Activated CD4-positive, alpha-beta T cell treated with anti-CD3 and anti-CD28 coated beads, Interleukin-2, amount 50 U/mL, for 48 hours (primary cell): ENCODE measurements around the gene PGBD5.
"Not testable (repeated sequence)": the region's sequence is repeated elsewhere in the genome, so short reads cannot be mapped to it uniquely, and the experiment has no call there.

ENCODE experiments used
- DNase-seq, 2 experiments: peaks; one replicate each; pipeline ENCODE4 v3.0.0-alpha.2; 2020

PGBD5 gene, protein sequence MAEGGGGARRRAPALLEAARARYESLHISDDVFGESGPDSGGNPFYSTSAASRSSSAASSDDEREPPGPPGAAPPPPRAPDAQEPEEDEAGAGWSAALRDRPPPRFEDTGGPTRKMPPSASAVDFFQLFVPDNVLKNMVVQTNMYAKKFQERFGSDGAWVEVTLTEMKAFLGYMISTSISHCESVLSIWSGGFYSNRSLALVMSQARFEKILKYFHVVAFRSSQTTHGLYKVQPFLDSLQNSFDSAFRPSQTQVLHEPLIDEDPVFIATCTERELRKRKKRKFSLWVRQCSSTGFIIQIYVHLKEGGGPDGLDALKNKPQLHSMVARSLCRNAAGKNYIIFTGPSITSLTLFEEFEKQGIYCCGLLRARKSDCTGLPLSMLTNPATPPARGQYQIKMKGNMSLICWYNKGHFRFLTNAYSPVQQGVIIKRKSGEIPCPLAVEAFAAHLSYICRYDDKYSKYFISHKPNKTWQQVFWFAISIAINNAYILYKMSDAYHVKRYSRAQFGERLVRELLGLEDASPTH

DNA sequence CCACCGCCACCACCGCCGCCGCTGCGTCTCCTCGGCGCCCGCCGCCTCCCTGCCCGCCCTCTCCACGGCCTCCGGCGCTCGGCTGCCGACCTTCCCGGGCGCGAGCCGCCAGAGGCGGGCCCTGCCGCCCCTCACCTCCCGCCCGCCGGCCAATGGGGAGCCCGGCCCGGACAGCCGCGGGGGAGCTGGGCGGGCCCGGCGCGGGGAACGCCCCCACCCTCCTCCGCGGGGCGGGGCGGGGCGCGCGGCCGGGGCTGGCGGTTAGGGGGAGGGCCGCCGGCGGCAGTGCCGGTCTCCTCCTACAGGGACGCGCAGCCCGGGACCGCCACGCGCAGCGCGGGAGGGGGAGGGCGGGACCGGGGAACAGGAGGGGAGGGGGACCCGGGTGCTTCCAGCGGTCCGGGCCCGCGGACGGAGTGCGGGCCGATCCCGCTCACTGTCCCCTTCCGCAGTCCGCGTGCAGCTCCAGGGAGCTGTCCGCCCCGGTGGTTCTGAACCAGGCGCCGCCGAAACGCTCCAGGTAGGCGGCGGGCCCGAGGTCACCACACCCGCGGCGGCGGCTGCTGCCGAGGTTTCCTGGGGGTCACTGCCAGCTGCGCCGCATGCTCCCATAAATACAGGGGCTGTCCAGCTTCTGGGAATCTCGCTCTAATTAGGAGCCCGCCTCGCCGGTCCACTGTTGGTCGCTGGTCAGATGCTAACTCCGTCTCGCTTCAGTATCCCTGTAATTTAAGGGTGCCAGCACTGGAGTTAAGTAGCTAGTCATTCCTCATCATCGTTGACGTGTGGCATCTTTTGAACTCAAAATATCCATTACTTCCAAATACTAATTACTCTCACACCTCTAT lies at the start of gene PGBD5:
PGBD5 (minus strand) TSS at position 87 of the 848 bp plus-strand sequence. CDS start 404 bp downstream, outside the sequence.
- peak; percentile 65 to 71 for DNase-seq

DNA sequence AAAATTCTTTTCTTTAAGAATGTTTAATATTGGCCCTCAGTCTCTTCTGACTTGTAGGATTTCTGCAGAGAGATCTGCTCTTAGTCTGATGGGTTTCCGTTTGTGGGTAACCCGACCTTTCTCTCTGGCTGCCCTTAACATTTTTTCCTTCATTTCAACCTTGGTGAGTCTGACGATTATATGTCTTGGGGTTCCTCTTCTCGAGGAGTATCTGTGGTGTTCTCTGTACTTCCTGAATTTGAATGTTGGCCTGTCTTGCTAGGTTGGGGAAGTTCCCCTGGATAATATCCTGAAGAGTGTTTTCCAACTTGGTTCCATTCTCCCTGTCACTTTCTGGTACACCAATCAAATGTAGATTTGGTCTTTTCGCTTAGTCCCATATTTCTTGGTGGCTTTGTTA lies 48.8 kb upstream of the PGBD5 start:
- DNase-seq: not testable (repeated sequence)

DNA sequence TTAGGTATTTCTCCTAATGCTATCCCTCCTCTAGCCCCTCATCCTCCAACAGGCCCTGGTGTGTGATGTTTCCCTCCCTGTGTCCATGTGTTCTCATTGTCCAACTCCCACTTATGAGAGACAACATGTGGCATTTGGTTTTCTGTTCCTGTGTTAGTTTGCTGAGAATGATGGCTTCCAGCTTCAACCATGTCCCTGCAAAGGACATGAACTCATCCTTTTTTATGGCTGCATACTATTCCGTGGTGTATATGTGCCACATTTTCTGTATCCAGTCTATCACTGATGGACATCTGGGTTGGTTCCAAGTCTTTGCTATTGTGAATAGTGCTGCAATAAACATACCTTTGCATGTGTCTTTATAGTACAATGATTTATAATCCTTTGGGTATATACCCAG lies 44.6 kb upstream of the PGBD5 start:
- DNase-seq: not testable (repeated sequence)

DNA sequence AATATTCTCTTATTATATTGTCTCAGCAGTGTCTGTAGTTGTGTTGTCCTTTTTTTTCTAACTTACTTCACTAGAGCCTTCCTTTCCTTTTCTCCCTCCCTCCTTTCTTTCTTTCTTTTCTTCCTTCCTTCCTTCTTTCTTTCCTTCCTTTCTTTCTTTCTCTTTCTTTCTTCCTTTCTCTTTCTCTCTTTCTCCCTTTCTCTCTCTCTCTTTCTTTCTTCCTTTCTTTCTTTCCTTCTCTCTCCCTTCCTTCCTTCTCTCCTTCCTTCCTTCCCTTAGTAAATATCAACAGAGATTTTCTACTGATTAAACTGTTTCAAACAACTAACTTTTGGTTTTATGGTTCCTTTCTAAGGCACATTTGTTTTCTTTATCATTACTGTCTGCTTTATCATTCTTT lies 43.1 kb upstream of the PGBD5 start:
- DNase-seq: no peak

DNA sequence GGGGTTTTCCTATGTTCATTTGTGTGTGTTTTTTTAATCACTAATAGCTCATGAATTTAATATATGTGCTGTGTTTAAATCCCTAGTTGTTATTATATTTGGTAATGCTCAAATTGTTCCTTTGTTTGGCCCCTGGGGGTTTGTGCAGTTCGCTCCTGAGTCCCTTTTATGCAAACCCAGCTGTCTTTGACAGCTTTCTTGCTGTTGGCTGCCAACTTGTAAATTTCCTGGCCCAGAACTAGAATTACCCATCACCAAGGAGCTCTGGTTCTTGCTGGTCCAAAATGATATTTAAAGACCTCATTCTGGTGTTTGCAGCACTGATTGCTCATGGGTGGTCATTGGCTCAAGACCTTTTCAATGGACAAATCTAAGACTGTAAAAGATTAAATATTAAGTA lies 39.6 kb upstream of the PGBD5 start:
- no peak for DNase-seq

DNA sequence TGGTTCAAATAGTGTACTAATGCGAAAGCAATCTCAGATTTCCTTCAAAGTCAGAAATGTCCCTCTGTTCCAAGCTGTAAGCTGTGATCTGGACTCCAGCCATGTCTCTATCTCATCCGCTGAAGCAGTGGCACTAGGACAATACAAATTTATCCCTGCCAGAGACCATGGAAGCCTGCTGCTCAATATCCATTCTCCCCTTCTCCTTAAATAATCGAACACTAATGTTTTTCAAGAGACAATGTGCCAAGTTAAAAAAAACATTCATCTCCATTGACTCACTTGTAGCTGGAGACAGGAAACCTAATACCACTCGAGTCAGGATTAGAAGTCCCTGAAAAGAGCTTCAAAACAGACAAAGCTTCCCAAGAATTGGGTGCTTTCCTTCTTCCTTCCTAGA lies 38.5 kb upstream of the PGBD5 start:
- no peak for DNase-seq

DNA sequence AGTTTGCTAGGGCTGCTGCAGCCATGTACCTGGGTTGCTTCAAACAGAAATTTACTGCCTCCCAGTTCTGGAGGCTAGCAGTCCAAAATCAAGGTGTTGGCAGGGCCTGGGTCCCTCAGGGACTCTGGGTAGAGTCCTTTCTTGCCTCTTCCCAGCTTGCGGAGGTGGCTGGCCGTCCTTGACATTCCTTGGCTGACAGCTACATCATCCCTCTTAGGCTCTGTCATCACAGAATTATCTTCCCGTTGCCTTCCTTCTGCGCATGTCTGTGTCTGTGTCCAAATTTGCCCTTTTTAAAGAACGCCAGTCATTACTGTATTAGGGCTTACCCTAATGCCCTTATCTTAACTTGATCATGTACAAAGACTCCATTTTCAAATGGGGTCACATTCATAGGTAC lies 37.6 kb upstream of the PGBD5 start:
- no peak for DNase-seq

DNA sequence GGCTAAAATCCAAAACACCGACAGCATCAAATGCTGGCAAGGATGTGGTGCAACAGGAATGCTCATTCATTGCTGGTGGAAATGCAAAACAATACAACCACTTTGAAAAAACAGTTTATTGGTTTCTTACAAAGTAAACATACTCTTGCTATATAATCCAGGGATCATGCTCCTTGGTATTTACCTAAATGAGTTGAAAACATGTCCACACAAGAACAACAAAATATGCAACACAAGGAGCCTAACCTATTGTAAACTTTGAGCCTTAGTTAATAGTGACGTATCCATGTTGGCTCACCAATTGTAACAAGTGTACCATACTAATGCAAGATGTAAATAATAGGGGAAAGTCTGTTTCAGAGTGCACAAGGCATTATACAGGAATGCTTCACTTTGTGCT lies 37.2 kb upstream of the PGBD5 start:
- no peak for DNase-seq

DNA sequence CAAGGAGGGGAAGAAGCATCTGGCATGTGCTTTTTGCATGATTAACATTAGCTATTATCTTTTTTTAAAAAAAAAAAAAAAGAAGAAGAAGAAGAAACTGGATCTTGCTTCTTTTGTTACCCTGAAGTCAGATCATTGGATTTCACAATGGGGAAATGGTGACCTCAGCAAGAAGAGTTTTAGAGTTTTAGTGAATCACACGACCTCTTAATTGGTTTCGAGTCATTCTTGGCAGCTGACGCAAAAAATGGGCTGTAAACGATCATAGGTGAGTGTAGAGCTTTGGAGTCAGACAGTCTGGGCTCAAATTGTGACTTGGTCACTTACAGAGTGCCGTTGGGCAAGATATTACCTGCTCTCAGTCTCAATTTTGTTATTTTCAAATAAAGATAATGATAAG lies 33.3 kb upstream of the PGBD5 start:
- DNase-seq: no peak

DNA sequence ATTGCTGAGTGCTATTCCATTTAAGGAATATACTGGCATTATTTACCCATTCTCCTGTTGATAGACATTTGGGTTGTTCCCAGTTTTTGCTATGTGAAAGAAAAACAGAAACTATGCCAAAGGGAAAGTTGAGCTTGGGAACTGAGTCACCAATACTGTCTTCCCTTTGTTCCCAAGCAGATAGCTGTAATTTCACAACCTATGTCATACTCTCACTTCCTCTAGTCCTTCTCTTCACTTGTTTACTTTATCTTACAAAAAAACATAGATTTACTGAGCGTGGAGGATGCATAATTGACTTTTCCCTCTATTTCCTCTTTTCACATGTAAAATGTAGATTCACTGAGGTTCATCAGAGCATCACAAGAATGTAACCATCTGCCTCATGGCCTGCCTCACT lies 32.4 kb upstream of the PGBD5 start:
- no peak for DNase-seq

DNA sequence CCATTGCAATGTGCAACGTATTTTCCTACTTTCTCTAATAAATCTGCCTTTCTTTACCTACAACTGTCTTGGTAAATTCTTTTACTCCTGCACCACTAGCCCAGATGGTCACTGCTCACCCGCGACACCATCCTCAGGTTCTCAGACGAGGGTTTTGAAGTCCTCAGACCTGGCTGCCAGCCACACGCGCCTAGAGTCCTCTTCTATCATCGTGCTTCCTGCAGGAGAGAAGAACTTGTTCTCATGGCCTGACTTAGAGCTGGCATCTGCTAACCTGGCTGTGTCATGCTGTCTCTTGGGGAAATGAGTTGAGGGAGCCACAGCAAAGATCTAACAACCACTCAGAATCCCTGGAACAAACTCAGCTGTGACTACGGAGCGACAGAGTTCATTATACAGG lies 30.3 kb upstream of the PGBD5 start:
- DNase-seq: no peak

DNA sequence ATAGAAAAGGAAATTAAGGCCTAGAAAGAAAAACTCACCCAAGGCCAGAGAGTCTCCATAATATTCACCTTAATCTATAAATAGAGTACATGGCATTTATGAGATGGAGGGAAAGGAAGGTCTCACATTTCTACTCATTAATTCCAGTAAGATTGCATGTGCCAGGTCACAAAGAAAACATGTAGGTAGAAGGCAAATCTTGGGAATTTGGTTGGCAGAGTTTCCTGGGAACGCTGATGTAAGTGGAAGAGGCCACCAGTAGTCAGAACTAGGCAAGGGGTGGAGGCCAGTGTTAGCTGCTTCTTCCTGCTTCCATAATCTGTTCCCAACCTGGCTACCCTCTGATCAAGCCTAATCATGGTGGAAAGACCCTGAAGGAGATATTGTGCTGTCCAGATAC lies 29.2 kb upstream of the PGBD5 start:
- DNase-seq: no peak

DNA sequence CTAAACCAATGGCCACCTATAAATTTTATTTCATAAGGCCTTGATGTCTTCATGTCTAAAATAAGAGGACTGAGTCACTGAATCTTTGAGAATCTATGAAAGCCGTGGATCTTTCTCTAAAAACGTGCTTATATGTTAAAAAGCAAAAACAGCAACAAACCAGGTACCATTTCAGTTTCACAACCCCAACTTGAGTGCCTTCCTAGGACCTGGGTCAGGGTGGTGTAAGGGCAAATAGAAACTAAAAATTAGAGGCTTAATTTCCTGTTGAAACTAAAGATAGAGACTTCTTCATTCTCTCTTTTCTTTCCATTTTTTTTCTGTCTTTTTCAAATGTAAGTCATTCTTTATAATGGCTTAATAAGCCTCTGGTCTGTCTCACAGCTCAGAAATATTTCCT lies 27.2 kb upstream of the PGBD5 start:
- DNase-seq: no peak

DNA sequence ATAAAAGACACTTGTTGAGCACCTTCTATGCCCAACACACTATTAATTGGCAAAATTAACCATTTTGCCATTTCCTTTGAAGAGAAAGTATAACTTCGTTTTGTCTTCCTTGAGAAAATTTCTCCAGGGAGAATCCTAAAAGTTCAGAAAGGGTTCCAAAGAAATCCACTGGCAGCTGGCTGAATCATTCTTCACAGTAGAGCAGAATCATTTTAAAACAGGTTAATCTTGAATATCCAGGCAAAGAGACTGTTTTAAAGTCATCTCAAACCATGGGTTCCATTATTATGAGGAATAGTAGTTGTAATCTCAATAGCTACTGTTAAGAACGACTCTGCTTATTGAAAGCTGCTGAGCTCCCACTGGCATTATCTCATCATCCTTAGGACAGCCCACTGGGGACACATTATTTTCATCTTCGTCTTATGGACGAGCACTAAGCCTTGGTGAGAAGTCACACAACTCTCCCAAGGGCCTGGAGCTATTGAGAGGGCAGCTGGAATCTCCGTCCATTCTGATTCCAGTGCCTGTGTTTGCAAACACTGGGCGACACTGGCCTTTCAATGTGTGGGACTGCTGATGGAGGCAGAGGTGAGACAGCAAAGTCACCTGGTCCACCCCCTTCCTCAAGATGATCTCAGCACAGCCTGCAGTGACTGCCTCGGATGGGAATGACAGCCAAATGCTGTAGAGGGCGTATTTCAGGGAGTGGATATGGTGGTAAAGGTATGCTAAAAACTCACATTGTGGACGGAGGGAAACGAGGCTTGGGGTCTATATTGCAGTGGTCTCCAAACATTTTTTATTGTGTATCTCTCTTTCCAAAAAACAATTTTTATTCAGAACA lies 15.3 kb upstream of the PGBD5 start:
- no peak for DNase-seq

DNA sequence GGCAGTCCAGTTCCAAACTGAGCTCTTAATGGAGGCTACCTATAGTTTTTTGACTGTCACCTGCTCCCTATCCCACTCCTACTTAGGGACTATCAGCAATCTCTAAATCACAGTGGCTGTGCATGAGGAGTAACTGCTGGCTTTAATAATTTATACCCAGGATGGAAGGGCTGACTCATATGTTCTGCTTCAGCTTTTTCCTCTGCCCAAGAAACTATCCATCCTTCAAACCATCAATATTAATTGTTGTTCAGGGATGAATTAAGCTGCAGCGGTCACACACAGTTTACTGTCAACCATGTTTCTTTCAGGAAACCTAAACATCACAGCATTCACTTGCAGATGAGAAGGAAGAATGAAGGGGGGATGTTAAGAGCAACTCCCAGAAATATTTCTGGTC lies 9.0 kb upstream of the PGBD5 start:
- no peak for DNase-seq

DNA sequence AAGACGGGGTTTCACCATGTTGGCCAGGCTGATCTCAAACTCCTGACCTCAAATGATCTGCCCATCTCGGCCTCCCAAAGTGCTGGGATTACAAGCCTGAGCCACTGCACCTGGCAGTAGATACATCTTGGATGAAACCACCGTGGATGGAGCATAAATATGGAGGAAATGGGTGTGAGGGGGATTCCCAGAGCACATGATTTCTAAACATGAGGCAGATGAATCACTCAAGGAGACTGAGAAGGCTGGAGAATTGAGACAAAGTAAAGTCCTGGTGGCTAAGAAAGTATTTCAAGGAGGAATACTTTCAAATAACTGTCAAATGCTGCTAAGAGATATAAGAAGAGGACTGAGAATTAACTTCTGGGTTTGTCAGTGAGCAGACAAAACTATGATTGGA lies 5.4 kb upstream of the PGBD5 start:
- DNase-seq: no peak

DNA sequence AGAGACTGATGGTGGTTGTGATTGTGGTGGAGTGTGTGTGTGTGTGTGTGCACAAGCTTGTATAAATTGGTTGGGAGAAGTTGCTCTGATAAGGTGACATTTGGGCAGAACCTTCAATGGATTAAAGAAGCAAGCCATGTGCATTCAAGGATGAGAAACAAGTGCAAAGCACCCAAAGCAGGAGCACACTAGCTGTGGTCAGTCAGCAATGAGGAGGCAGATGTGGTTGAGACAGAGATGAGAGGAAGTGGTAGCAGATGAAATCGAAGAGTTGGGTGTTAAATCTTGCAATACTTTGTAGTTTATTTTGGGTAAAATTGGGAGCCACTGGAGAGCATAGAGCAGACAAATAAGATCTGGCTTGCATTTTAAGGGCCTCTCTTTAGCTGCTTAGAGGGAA lies 4.4 kb upstream of the PGBD5 start:
- no peak for DNase-seq

DNA sequence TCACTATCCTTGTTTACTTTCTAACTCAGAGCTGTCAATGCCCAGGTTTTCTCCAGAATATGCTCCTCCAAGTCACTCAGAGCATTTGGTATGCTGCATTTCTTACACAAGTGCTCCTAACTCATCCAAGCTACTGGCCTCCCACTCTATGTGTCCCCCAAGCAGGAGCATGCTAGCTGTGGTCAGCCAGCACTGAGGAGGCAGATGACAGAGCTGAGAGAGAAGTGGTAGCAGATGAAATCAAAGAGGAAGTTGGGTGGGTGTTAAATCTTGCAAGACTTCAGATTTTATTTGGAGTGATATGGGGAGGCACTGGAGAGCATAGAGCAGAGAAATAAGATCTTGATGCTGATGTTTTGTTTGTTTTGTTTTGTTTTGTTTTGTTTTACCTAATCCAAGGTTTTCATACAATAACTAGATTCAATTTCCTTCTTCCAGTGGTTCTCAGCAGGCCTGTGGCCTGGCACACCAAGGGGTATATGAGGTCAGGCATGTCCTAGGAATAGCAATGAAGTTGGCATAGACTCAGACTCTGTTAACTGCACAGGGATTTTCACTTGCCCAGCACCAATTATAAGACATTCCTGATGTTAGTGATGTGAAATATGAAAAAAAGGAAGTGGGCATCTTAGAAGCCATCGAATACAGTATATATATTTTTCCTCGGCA lies 3.1 kb upstream of the PGBD5 start:
- DNase-seq: no peak

DNA sequence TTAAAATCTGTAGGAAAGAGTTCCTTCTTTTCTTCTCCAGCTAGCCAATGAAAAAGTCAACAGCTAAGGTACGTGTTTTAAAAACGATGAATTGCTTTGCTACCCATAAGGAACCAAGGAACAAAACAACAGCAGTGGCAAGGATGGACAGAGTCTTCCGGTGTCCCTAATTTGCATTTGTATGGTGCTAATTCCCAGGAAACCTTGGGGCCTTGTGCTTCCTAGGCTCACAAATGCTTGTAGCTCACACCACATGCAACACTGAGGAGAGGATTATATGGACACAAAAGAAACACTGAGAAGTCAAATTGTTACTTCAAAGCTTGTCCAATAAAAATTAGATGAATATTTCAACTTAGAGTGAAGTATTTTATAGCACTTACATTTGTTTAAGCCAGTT lies 1.8 kb upstream of the PGBD5 start:
- no peak for DNase-seq

DNA sequence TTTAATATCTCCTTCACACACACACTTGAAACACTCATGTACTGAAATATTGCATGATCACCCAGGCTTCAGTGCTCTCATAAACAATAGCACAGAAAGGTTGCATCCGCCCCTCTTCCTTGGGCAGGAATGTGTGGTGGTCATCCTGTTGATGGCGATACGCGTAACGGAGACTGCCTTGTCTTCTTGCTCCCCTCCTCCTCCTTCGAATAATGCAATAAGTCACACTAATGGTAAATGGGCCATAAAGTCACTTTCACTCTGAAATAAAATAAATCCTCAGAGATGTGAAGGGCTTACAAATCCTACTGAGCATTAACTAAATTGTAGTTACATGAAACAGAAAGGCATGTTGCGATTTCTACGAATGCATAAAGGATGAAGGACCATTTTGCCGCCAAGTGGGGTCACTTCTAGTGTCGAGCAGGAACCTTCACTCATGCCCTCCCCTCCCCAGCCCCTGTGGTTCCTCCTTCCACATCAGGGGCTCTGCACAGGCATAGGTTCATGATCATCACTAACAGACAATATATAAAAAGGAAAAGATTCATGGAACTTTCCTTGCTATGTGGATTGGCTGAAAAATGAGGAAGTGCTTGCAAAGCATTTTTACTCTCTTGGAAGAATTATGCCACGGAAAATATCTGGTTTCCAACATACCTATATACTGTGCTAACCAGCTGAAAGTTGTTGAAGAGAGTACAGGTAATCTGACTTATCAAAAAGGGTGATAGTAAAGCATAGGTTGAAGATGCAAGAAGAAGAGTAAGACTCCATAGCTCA lies 1.2 kb upstream of the PGBD5 start:
- DNase-seq: no peak

DNA sequence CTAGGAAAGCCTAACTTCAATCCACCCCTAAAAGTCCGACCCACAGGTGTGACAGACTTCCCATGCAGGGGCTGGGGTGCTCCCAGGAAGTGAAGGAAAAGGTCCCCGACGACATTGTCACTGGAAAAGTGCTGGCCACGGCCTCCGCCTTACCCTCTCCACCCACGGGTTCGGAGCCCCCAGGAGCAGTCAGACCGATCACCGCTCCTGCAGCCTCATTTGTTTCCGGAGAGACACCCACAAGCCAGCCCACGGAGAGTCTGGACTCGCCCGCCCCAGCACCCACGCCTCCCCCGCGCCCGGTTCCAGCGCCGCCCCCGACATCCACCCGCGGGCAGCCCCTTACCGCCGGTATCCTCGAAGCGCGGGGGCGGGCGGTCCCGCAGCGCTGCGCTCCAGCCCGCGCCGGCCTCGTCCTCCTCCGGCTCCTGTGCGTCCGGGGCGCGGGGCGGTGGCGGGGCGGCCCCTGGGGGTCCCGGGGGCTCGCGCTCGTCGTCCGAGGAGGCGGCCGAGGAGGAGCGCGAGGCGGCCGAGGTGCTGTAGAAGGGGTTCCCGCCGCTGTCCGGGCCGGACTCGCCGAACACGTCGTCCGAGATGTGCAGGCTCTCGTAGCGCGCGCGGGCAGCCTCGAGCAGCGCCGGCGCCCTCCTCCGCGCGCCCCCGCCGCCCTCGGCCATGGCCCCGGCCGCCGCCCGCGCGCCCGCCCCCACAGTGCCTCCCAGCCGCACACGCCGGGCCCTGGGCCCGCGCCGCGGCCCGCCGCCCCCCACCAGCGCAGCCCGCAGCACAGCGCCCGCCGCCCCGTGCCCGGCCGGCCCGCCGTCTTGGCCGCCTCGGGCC lies 660 bp downstream of the PGBD5 start:
- no peak for DNase-seq
